HepG2 (cell line): ENCODE measurements around the gene MOAP1. TPM values are rescaled to one million over a fixed set of nuclear protein-coding genes. Genes with fewer than 3 reads are reported as not detected.

Experiments used
- ATAD3A ChIP-seq: sonication (generic); formaldehyde crosslinking; IDR thresholded peaks from 2 replicates; pipeline ENCODE4 v1.4.0; 2020; ENCODE audit warnings: missing genetic modification reagents
- ATF4 ChIP-seq, 2 experiments: fragments of 450-650 bp in 1 of 2; sonication (generic) in 1 of 2; formaldehyde crosslinking; IDR thresholded peaks; 2 replicates each; pipeline versions ENCODE4 v1.5.0 to v1.8.0; 2020 to 2022; ENCODE audit warnings: mild to moderate bottlenecking in 1 of 2, missing genetic modification reagents in 1 of 2
- ATF7 ChIP-seq, 2 experiments: fragments of 450-650 bp in 1 of 2; sonication (generic) in 1 of 2; formaldehyde crosslinking in 1 of 2; IDR thresholded peaks; 2 replicates each; pipeline versions ENCODE4 v1.4.0 to v1.6.1; 2016 to 2020; ENCODE audit warnings: antibody characterized with exemption in 1 of 2, mild to moderate bottlenecking in 1 of 2, missing genetic modification reagents in 1 of 2
- DPF2 ChIP-seq: sonication (generic); formaldehyde crosslinking; IDR thresholded peaks from 2 replicates; pipeline ENCODE4 v1.4.0; 2020; ENCODE audit warnings: mild to moderate bottlenecking, low read depth, missing genetic modification reagents, borderline replicate concordance
- E2F5 ChIP-seq: sonication (generic); formaldehyde crosslinking; conservative IDR thresholded peaks from 2 replicates; pipeline ENCODE4 v1.4.0; 2020; ENCODE audit warnings: missing genetic modification reagents
- EP300 ChIP-seq, 3 experiments: sonication (generic) in 1 of 3; formaldehyde crosslinking in 1 of 3; IDR thresholded peaks; 2 replicates each; pipeline versions ENCODE4 v1.5.1 to v1.6.1; 2011 to 2020; ENCODE audit warnings: low read depth in 2 of 3, low read length in 2 of 3, borderline replicate concordance in 1 of 3, improper control_type of control experiment in 1 of 3, mild to moderate bottlenecking in 1 of 3, missing genetic modification reagents in 1 of 3, moderate library complexity in 1 of 3
- GABPB1 ChIP-seq: IDR thresholded peaks from 2 replicates; pipeline ENCODE4 v1.6.1; 2016; ENCODE audit warnings: mild to moderate bottlenecking, missing genetic modification reagents, moderate library complexity, missing compliant biosample characterization
- HOMEZ ChIP-seq: IDR thresholded peaks from 2 replicates; pipeline ENCODE4 v1.6.1; 2016; ENCODE audit warnings: low read depth
- LCORL ChIP-seq, 2 experiments: fragments of 450-650 bp in 1 of 2; sonication (generic) in 1 of 2; formaldehyde crosslinking in 1 of 2; IDR thresholded peaks; 2 replicates each; pipeline versions ENCODE4 v1.5.0 to v1.6.1; 2017 to 2020; ENCODE audit warnings: antibody characterized with exemption in 1 of 2, missing genetic modification reagents in 1 of 2
- ZBTB43 ChIP-seq: sonication (generic); formaldehyde crosslinking; conservative IDR thresholded peaks from 2 replicates; pipeline ENCODE4 v1.4.0; 2020; ENCODE audit warnings: missing genetic modification reagents
- ZNF570 ChIP-seq: sonication (generic); formaldehyde crosslinking; IDR thresholded peaks from 2 replicates; pipeline ENCODE4 v1.4.0; 2020; ENCODE audit warnings: mild to moderate bottlenecking, missing genetic modification reagents, borderline replicate concordance
- ZNF652 ChIP-seq: IDR thresholded peaks from 2 replicates; pipeline ENCODE4 v1.6.1; 2016; ENCODE audit warnings: low read depth, borderline replicate concordance
- ZNF672 ChIP-seq: sonication (generic); formaldehyde crosslinking; IDR thresholded peaks from 2 replicates; pipeline ENCODE4 v1.8.1; 2022; ENCODE audit warnings: missing genetic modification reagents
- polyA plus RNA-seq, 8 experiments: library from polyadenylated mRNA; depleted of rRNA in 3 of 8; stranded (reverse) in 7 of 8; unstranded in 1 of 8; fragments of >200 nt; fragmentation: Illumina TruSeq in 4 of 8; extraction: Trizol in 4 of 8; gene quantifications; 2 replicates each; pipeline versions ENCODE4 v1.2.1 to v1.2.3, GENCODE V29; 2011 to 2016; ENCODE audit warnings: low read depth in 4 of 8, missing spikeins in 1 of 8, mixed read lengths in 1 of 8; ENCODE audit not compliant: insufficient read depth in 1 of 8
- total RNA-seq, 5 experiments: library from RNA; depleted of rRNA; stranded (reverse); fragments of >200 nt; fragmentation: Illumina TruSeq; extraction: Trizol; gene quantifications; 2 replicates each; pipeline ENCODE4 v1.2.3, GENCODE V29; 2016; ENCODE audit warnings: low read depth in 1 of 5
- TF ChIP-seq, protein P1 (sequence below): sonication (generic); formaldehyde crosslinking; IDR thresholded peaks from 2 replicates; pipeline ENCODE4 v1.8.1; 2023; ENCODE audit warnings: mild to moderate bottlenecking, missing genetic modification reagents, borderline replicate concordance
- TF ChIP-seq, protein P2 (sequence below), 2 experiments: sonication (generic) in 1 of 2; formaldehyde crosslinking in 1 of 2; IDR thresholded peaks; 2 replicates each; pipeline versions ENCODE4 v1.5.1 to v1.6.1; 2011 to 2020; ENCODE audit warnings: borderline replicate concordance in 1 of 2, low read depth in 1 of 2, low read length in 1 of 2, mild to moderate bottlenecking in 1 of 2, missing genetic modification reagents in 1 of 2, moderate library complexity in 1 of 2
- TF ChIP-seq, protein P3 (sequence below): sonication (generic); formaldehyde crosslinking; IDR thresholded peaks from 2 replicates; pipeline ENCODE4 v1.9.0; 2021; ENCODE audit warnings: missing genetic modification reagents, mild to moderate bottlenecking, borderline replicate concordance

MOAP1 gene
- total and polyA plus RNA-seq, 2 of the 13 experiments (the other 11 are each of a cell fraction or from before 2014, with no cell fraction given) = 14.6 to 47.0 TPM

DNA sequence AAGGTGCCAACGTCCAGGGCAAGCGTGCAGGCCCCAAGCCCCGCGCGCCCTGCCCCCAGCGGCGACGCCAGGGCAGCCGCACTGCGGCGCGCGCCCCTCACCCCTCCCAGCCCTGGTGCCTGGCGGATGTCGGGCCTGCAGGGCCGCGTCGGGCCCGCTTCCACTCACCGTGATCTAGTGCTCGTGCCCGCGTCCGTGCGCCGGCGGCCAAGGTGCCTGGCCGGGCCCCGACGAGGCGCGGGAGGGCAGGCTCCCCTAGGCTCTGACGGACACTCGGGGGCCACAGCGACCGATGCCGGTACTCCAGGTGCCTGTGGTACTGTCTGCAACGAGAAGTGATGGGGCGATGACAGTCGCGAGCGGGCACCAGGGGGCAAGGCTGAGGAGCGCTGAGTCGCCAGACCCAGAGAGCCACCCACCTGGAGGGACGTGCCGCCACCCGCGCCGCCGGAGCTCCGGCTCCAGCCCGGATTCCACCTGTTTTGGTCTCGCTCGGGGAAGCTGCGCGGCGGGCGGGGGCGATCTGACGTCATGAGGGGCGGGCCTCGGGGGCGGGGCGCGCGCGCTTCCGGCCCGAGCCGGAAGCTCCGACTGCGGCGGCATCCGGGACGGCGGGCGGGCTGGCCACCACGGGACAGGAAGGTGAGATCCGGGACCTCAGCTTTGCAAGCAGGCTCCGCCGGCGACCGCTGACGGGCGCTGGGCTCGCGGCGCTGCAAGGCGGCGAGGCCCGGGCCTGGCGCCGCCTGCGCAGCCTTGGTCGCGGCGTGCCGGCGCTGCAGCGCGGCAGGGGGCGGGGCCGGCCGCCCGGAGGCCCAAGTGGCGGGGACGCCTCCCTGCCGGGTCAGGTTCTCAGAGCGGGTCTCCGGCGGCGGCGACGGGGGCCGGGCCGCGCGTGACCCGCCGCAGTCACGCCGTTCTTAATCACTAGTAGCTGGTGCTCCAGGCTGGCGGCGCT, at the start of gene MOAP1, which contains the start of gene LYSET (continued):
- TF ChIP-seq EP300 (IDR thresholded peaks at IDR 0.05; ENCODE audit: low read depth in 2 of 2, low read length in 2 of 2) = no peak
- TF ChIP-seq EP300 (CRISPR knock-in tag; IDR thresholded peaks at IDR 0.05; ENCODE audit: borderline replicate concordance) = peak; percentile 17
- TF ChIP-seq, protein P1, sequence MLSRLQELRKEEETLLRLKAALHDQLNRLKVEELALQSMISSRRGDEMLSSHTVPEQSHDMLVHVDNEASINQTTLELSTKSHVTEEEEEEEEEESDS = no peak
- peak; percentile 60 for TF ChIP-seq ZBTB43 (CRISPR knock-in tag)
- TF ChIP-seq LCORL (IDR thresholded peaks at IDR 0.05) = no peak
- TF ChIP-seq LCORL (CRISPR knock-in tag; IDR thresholded peaks at IDR 0.05) = 0 out of 2 replicates have a peak, but pooled peaks have one; percentile 35
- TF ChIP-seq ZNF652 = no peak
- no peak for TF ChIP-seq ZNF570
- peak; percentile 33; the same call in 1 of the 2 replicates for TF ChIP-seq ATF7 (IDR thresholded peaks at IDR 0.05)
- TF ChIP-seq ATF7 (CRISPR knock-in tag; IDR thresholded peaks at IDR 0.05) = peak; percentile 68
- no peak; a peak in 1 of 4 replicates for TF ChIP-seq ATF4 (CRISPR knock-in tag; IDR thresholded peaks at IDR 0.05)
- TF ChIP-seq GABPB1 = peak; percentile 90
- TF ChIP-seq HOMEZ (CRISPR knock-in tag) = no peak
- TF ChIP-seq DPF2 (CRISPR knock-in tag) = no peak
- TF ChIP-seq E2F5 (CRISPR knock-in tag) = peak; percentile 67
- TF ChIP-seq, protein P2, sequence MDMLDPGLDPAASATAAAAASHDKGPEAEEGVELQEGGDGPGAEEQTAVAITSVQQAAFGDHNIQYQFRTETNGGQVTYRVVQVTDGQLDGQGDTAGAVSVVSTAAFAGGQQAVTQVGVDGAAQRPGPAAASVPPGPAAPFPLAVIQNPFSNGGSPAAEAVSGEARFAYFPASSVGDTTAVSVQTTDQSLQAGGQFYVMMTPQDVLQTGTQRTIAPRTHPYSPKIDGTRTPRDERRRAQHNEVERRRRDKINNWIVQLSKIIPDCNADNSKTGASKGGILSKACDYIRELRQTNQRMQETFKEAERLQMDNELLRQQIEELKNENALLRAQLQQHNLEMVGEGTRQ (IDR thresholded peaks at IDR 0.05; ENCODE audit: low read depth, low read length) = no peak
- TF ChIP-seq, protein P2 (CRISPR knock-in tag; IDR thresholded peaks at IDR 0.05; ENCODE audit: borderline replicate concordance) = 0 out of 2 replicates have a peak, but pooled peaks have one; percentile 2
- TF ChIP-seq, protein P3, sequence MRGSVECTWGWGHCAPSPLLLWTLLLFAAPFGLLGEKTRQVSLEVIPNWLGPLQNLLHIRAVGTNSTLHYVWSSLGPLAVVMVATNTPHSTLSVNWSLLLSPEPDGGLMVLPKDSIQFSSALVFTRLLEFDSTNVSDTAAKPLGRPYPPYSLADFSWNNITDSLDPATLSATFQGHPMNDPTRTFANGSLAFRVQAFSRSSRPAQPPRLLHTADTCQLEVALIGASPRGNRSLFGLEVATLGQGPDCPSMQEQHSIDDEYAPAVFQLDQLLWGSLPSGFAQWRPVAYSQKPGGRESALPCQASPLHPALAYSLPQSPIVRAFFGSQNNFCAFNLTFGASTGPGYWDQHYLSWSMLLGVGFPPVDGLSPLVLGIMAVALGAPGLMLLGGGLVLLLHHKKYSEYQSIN (CRISPR knock-in tag) = no peak
- TF ChIP-seq ZNF672 (CRISPR knock-in tag) = peak; percentile 16; the same call in 1 of the 2 replicates
- TF ChIP-seq ATAD3A (CRISPR knock-in tag) = no peak; the same call in 1 of the 2 replicates
